Heart left ventricle (tissue), 16 donors: ENCODE results near the gene RCE1. TPM values are rescaled to one million over a fixed set of nuclear protein-coding genes. Genes with fewer than 3 reads are reported as not detected.

Experiments
- ATAC-seq, 4 donors: fragments of 200-7000 bp; cut with Tn5 transposase; one replicate each; pipeline ENCODE4 v1.9.1; 2020 to 2022; ENCODE audit warnings: moderate library complexity in 4 of 4, mild to moderate bottlenecking in 3 of 4, moderate number of reproducible peaks in 1 of 4
- DNase-seq, 5 donors: peaks; one replicate each; pipeline ENCODE4 v3.0.0-alpha.2; 2020
- H3K27ac ChIP-seq, 12 donors: fragments of 200-600 bp; sonication (generic) in 4 of 12; one replicate each; pipeline versions ENCODE4 v1.5.0 to v1.8.0; 2016 to 2022; ENCODE audit warnings: mild to moderate bottlenecking in 2 of 12
- H3K27me3 ChIP-seq, 9 donors: fragments of 200-600 bp; sonication (generic) in 2 of 9; one replicate each; pipeline versions ENCODE4 v1.5.1 to v1.8.0; 2016 to 2022; ENCODE audit warnings: mild to moderate bottlenecking in 3 of 9
- H3K36me3 ChIP-seq, 9 donors: fragments of 200-600 bp; sonication (generic) in 2 of 9; one replicate each; pipeline versions ENCODE4 v1.5.0 to v1.8.0; 2018 to 2022; ENCODE audit warnings: mild to moderate bottlenecking in 2 of 9
- H3K4me1 ChIP-seq, 12 donors: fragments of 200-600 bp; sonication (generic) in 4 of 12; one replicate each; pipeline versions ENCODE4 v1.5.0 to v1.8.0; 2016 to 2022; ENCODE audit warnings: mild to moderate bottlenecking in 3 of 12
- H3K4me3 ChIP-seq, 12 donors: fragments of 200-600 bp; sonication (generic) in 4 of 12; one replicate each; pipeline versions ENCODE4 v1.5.0 to v1.8.0; 2017 to 2022; ENCODE audit warnings: mild to moderate bottlenecking in 9 of 12, moderate library complexity in 4 of 12
- H3K9me3 ChIP-seq, 12 donors: fragments of 200-600 bp; sonication (generic) in 4 of 12; one replicate each; pipeline versions ENCODE4 v1.5.0 to v1.8.0; 2016 to 2022; ENCODE audit warnings: mild to moderate bottlenecking in 1 of 12
- CTCF ChIP-seq, 12 donors: fragments of 200-600 bp; sonication (generic) in 4 of 12; IDR thresholded peaks; one replicate each; pipeline versions ENCODE4 v1.5.0 to v1.8.0; 2018 to 2022; ENCODE audit warnings: antibody characterized with exemption in 12 of 12, mild to moderate bottlenecking in 5 of 12
- POLR2A ChIP-seq, 2 donors: fragments of 450-650 bp; IDR thresholded peaks; one replicate each; pipeline ENCODE4 v1.6.1; 2017; ENCODE audit warnings: antibody characterized with exemption in 2 of 2, mild to moderate bottlenecking in 2 of 2, moderate library complexity in 2 of 2
- WGBS, 4 donors: extraction: QIAGEN DNeasy Blood & Tissue Kit in 2 of 4; methylation state at CpG; one replicate each; pipeline versions ENCODE4 v1.1.5 to v1.1.7; 2013 to 2018; 5-methylcytosine and 5-hydroxymethylcytosine counted together
- intact Hi-C, 10 donors: fragments of 100-400 bp; cut with DNase I; formaldehyde crosslinking; loops; one replicate each; pipeline versions ENCODE4 v1.11.1 to v1.14.2; 2022
- polyA plus RNA-seq, 2 donors: library from polyadenylated mRNA; stranded (reverse); fragments of 200-250 nt; gene quantifications; one replicate each; pipeline ENCODE4 v1.2.3, GENCODE V29; 2013
- total RNA-seq, 9 donors: library from RNA; depleted of rRNA in 2 of 9; stranded (reverse); fragments of >200 nt in 2 of 9; fragmentation: NEBNext Ultra II Directional in 3 of 9; extraction: Animal tissue kit (Norgen Biotek cat#: 25700) in 3 of 9; gene quantifications; one replicate each; pipeline versions ENCODE4 v1.1.0 to v1.2.4, GENCODE V29; 2016 to 2023
- donor health status: ischemic (EF 13 %, LVEDD 7.1; RV severe dilation, severe dysfunction).
- donor health status: healthy with polysubstance abuse.
- donor health status: DM: no; HTN: yes; CAD: no.
- donor health status: DM: no; HTN: no; CAD: no.
- donor health status: ischemic (EF 25% LVEDD 6.9; RV normal size, moderate dysfunction).
- donor health status: ischemic (EF 25% LVEDD 5.7; RV mildly dilated, moderate dysfunction).
- donor health status: healthy.
- donor health status: DM: yes; HTN: yes; CAD: no.
- donor health status: ischemic (EF 35%, LVEDD 5.7; RV mildly dilated, moderate dysfunction).
- donor health status: nonischemic (EF 11% LVEDD 7.7; RV severe dilation, severe dysfunction).
- donor health status: DM: yes; HTN: yes; CAD: no.
- donor health status: PGD.
- donor health status: ischemic (EF 29% LVEDD 5.4; RV normal size, mild dysfunction).
- donor health status: nonischemic (EF 23%, LVEDD 6.1; RV moderate dilation, normal function).

RCE1 gene
- total and polyA plus RNA-seq, 11 donors: 2.1 to 9.5 (median 5.0) TPM

- H3K4me3 ChIP-seq: no peak overlapping the region
- no peaks in the 10 kb centered on the region for H3K27me3 ChIP-seq
- 79 to 90% (median 88%) methylated on average over 4 of the region's 4 CpGs for WGBS, 4 donors
- no peak overlapping the region for H3K27ac ChIP-seq
- ATAC-seq: no peak
- H3K9me3 ChIP-seq: no peaks in the 10 kb centered on the region
- H3K36me3 ChIP-seq: no peaks in the 10 kb centered on the region
- intact Hi-C loops: no loop called here
- peaks cover 0 to 15% (median 0%) of the 10 kb centered on the region in 12 donors for H3K4me1 ChIP-seq
- TF ChIP-seq CTCF (IDR thresholded peaks at IDR 0.05) (no peak), POLR2A (IDR thresholded peaks at IDR 0.05) (no peak)
- DNase-seq: no peak
These were observed 42.2 kb downstream of the RCE1 start for GRCh38 chr11:66885469-66885868.

GRCh38 chr11:66885950-66886440 is 42.8 kb downstream of the RCE1 start:
- WGBS, 4 donors: 70 to 80% (median 74%) methylated on average over 11 of the region's 11 CpGs
- intact Hi-C loops: no loop called here
- Histone ChIP-seq H3K4me3 (no peak overlapping the region), H3K27ac (no peak overlapping the region), H3K36me3 (no peaks in the 10 kb centered on the region), H3K4me1 (peaks cover 0 to 10% (median 0%) of the 10 kb centered on the region in 12 donors), H3K27me3 (no peaks in the 10 kb centered on the region), H3K9me3 (no peaks in the 10 kb centered on the region)
- ATAC-seq (no peak), DNase-seq (peak in 1 of 5 donors; percentile 61)
- TF ChIP-seq CTCF (IDR thresholded peaks at IDR 0.05): no peak
- no peak for TF ChIP-seq POLR2A (IDR thresholded peaks at IDR 0.05)

- ATAC-seq: peak; percentile 35 to 56 (median 52)
- no peaks in the 10 kb centered on the region for H3K9me3 ChIP-seq
- no peak overlapping the region for H3K4me3 ChIP-seq
- H3K27ac ChIP-seq: no peak overlapping the region
- WGBS, 4 donors: 53 to 71% (median 65%) methylated on average over 13 to 15 of the region's 15 CpGs
- H3K27me3 ChIP-seq: no peaks in the 10 kb centered on the region
- DNase-seq: peak; percentile 40 to 68 (median 48)
- TF ChIP-seq CTCF (IDR thresholded peaks at IDR 0.05) (no peak), POLR2A (IDR thresholded peaks at IDR 0.05) (no peak)
- H3K4me1 ChIP-seq: peaks cover 0 to 10% (median 0%) of the 10 kb centered on the region in 12 donors
- no peaks in the 10 kb centered on the region for H3K36me3 ChIP-seq
- intact Hi-C loops: no loop called here
These were observed 43.5 kb downstream of the RCE1 start for GRCh38 chr11:66886671-66887221.

- TF ChIP-seq CTCF (IDR thresholded peaks at IDR 0.05) (no peak), POLR2A (IDR thresholded peaks at IDR 0.05) (no peak)
- Histone ChIP-seq H3K4me1 (peaks cover 0 to 10% (median 0%) of the 10 kb centered on the region in 12 donors), H3K27me3 (no peaks in the 10 kb centered on the region), H3K9me3 (no peaks in the 10 kb centered on the region), H3K4me3 (no peak overlapping the region), H3K36me3 (no peaks in the 10 kb centered on the region), H3K27ac (no peak overlapping the region)
- ATAC-seq: no peak
- intact Hi-C loops: no loop called here
- DNase-seq: peak in 3 of 5 donors; percentile 42 to 69 (median 67)
- 66 to 77% (median 71%) methylated on average over 11 of the region's 11 CpGs for WGBS, 4 donors
These were observed 44.3 kb downstream of the RCE1 start for GRCh38 chr11:66887526-66887925.
